Measurements from ENCODE around the gene GGT6. TPM values are rescaled to one million over a fixed set of nuclear protein-coding genes. Genes with fewer than 3 reads are reported as not detected.
"Not testable (repeated sequence)": the region's sequence is repeated elsewhere in the genome, so short reads cannot be mapped to it uniquely, and the experiment has no call there.

Gene GGT6
- total RNA-seq, 4 donors from 2014 or later, result not detected

GRCh38 chr17:4605826-4606225, 45.4 kb upstream of the GGT6 start:
- peak overlapping the region; percentile 67 to 82 (median 76) for H3K27ac ChIP-seq (replicated peaks in 1 of 4)
- peaks cover 27 to 69% (median 57%) of the 10 kb centered on the region in 4 donors for H3K4me1 ChIP-seq
- H3K9me3 ChIP-seq, result no peaks in the 10 kb centered on the region
- DNase-seq (ENCODE audit: extremely low spot score), result no peak
- no peak overlapping the region for H3K4me3 ChIP-seq
- no peaks in the 10 kb centered on the region for H3K27me3 ChIP-seq
- no peaks in the 10 kb centered on the region for H3K36me3 ChIP-seq
- intact Hi-C loops (cut with DNase I), result no loop called here
- TF ChIP-seq POLR2AphosphoS5 (IDR thresholded peaks at IDR 0.05) (peak in 1 of 2 donors; percentile 51), EP300 (IDR thresholded peaks at IDR 0.05) (no peak)
- WGBS, result 56% methylated on average over 12 of the region's 12 CpGs

- intact Hi-C loops (cut with DNase I); DNase-seq (ENCODE audit: extremely low spot score); H3K27me3 ChIP-seq; H3K4me3 ChIP-seq; H3K36me3 ChIP-seq; H3K9me3 ChIP-seq: not testable (repeated sequence)
- Histone ChIP-seq H3K27ac (replicated peaks in 1 of 4) (peak overlapping the region; percentile 64 to 82 (median 76)), H3K4me1 (peaks cover 36 to 74% (median 65%) of the 10 kb centered on the region in 4 donors)
- WGBS, result 77% methylated on average over 11 of the region's 11 CpGs
Observed at GRCh38 chr17:4604736-4605135, 44.4 kb upstream of the GGT6 start.

- Histone ChIP-seq H3K4me3 (no peak overlapping the region), H3K9me3 (no peaks in the 10 kb centered on the region), H3K4me1 (peaks cover 42 to 80% (median 71%) of the 10 kb centered on the region in 4 donors), H3K27me3 (peaks cover 0 to 11% (median 0%) of the 10 kb centered on the region in 4 donors), H3K36me3 (no peaks in the 10 kb centered on the region), H3K27ac (replicated peaks in 1 of 4) (peak overlapping the region; percentile 64 to 82 (median 76))
- 74% methylated on average over 7 of the region's 18 CpGs for WGBS
- DNase-seq (ENCODE audit: extremely low spot score), result no peak
- no peak for TF ChIP-seq CTCF (IDR thresholded peaks at IDR 0.05)
- no peak for TF ChIP-seq EP300 (IDR thresholded peaks at IDR 0.05)
- TF ChIP-seq POLR2AphosphoS5 (IDR thresholded peaks at IDR 0.05), result peak in 1 of 2 donors; percentile 53
- no peak for TF ChIP-seq POLR2A (IDR thresholded peaks at IDR 0.05; ENCODE audit: low read depth)
- intact Hi-C loops (cut with DNase I), result no loop called here
Observed at GRCh38 chr17:4604111-4604644, 43.8 kb upstream of the GGT6 start.

GRCh38 chr17:4602041-4602440, 41.7 kb upstream of the GGT6 start:
- intact Hi-C loops (cut with DNase I), result no loop called here
- TF ChIP-seq POLR2A (IDR thresholded peaks at IDR 0.05; ENCODE audit: low read depth) (no peak), EP300 (IDR thresholded peaks at IDR 0.05) (no peak), CTCF (IDR thresholded peaks at IDR 0.05) (no peak), POLR2AphosphoS5 (IDR thresholded peaks at IDR 0.05) (no peak)
- Histone ChIP-seq H3K36me3 (peaks cover 0 to 1% (median under 1%) of the 10 kb centered on the region in 4 donors), H3K27me3 (peaks cover 0 to 11% (median 0%) of the 10 kb centered on the region in 4 donors), H3K9me3 (no peaks in the 10 kb centered on the region), H3K27ac (replicated peaks in 1 of 4) (peak overlapping the region in 1 of 4 donors; percentile 90), H3K4me3 (no peak overlapping the region), H3K4me1 (peaks cover 38 to 77% (median 71%) of the 10 kb centered on the region in 4 donors)
- no peak for DNase-seq (ENCODE audit: extremely low spot score)
- 85% methylated on average over 5 of the region's 5 CpGs for WGBS

GRCh38 chr17:4601326-4601725, 40.9 kb upstream of the GGT6 start:
- no peak for DNase-seq (ENCODE audit: extremely low spot score)
- peaks cover 38 to 74% (median 66%) of the 10 kb centered on the region in 4 donors for H3K4me1 ChIP-seq
- intact Hi-C loops (cut with DNase I), result no loop called here
- peaks cover 0 to 8% (median 3%) of the 10 kb centered on the region in 4 donors for H3K36me3 ChIP-seq
- 96% methylated on average over 4 of the region's 4 CpGs for WGBS
- H3K27me3 ChIP-seq, result peaks cover 0 to 11% (median 0%) of the 10 kb centered on the region in 4 donors
- TF ChIP-seq EP300 (IDR thresholded peaks at IDR 0.05) (no peak), POLR2A (IDR thresholded peaks at IDR 0.05; ENCODE audit: low read depth) (no peak), POLR2AphosphoS5 (IDR thresholded peaks at IDR 0.05) (no peak), CTCF (IDR thresholded peaks at IDR 0.05) (no peak)
- no peaks in the 10 kb centered on the region for H3K9me3 ChIP-seq
- H3K27ac ChIP-seq (replicated peaks in 1 of 4), result peak overlapping the region; percentile 81 to 90 (median 85)
- H3K4me3 ChIP-seq, result no peak overlapping the region
